ENCODE results near the gene KCNIP2.

The KCNIP2 gene

GRCh38 chr10:101832325-101832771 lies 11.3 kb downstream of the KCNIP2 start:
- peaks cover 14% of the 10 kb centered on the region for H3K4me1 ChIP-seq
- DNase-seq, result peak; percentile 42

DNA sequence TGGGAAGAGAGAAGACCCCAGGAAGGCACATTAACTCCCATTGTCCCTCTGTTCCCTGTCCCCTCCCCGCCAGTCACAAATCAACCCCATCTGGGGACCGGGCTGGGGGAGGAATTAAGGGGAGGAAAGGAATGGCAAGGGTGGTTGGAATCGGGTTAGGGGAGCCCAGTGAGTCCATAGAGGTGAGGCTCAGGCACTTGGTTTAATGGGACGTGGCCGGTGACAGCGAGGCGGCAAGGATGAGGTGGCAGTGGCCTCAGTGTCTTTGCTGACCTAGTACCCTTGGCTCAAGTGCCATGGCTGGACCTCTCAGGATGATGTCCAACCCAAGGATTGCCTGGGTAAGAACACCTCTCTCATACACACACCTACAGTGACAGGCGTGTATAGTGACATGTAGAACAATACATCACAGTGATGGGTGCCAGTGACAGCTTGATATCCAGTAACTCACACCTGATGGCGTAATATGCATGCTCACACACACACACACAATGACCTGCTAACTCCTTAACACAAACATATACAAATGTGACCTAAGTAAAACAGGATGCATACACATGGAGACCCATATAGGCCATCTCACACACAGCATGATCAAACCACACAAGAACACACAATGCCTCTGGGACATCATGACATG lies 12.3 kb downstream of the KCNIP2 start:
- H3K4me3 ChIP-seq (ENCODE audit: low read depth, low read length), result peak overlapping the region; percentile 46
- TF ChIP-seq, protein P1, sequence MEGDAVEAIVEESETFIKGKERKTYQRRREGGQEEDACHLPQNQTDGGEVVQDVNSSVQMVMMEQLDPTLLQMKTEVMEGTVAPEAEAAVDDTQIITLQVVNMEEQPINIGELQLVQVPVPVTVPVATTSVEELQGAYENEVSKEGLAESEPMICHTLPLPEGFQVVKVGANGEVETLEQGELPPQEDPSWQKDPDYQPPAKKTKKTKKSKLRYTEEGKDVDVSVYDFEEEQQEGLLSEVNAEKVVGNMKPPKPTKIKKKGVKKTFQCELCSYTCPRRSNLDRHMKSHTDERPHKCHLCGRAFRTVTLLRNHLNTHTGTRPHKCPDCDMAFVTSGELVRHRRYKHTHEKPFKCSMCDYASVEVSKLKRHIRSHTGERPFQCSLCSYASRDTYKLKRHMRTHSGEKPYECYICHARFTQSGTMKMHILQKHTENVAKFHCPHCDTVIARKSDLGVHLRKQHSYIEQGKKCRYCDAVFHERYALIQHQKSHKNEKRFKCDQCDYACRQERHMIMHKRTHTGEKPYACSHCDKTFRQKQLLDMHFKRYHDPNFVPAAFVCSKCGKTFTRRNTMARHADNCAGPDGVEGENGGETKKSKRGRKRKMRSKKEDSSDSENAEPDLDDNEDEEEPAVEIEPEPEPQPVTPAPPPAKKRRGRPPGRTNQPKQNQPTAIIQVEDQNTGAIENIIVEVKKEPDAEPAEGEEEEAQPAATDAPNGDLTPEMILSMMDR (IDR thresholded peaks at IDR 0.05; ENCODE audit: low read depth, low read length), result no peak
- no peaks in the 10 kb centered on the region for H3K27me3 ChIP-seq
- DNase-seq, result no peak
- no peaks in the 10 kb centered on the region for H3K36me3 ChIP-seq
- peaks cover 14% of the 10 kb centered on the region for H3K4me1 ChIP-seq
- no peaks in the 10 kb centered on the region for H3K9me3 ChIP-seq

More at GRCh38 chr10:101832325-101832771, 11.3 kb downstream of the KCNIP2 start:
- H3K36me3 ChIP-seq, result no peaks in the 10 kb centered on the region
- no peaks in the 10 kb centered on the region for H3K9me3 ChIP-seq
- TF ChIP-seq, protein P1 (IDR thresholded peaks at IDR 0.05; ENCODE audit: low read depth, low read length), result no peak
- H3K27me3 ChIP-seq, result no peaks in the 10 kb centered on the region
- H3K4me3 ChIP-seq (ENCODE audit: low read depth, low read length), result no peak overlapping the region

DNA sequence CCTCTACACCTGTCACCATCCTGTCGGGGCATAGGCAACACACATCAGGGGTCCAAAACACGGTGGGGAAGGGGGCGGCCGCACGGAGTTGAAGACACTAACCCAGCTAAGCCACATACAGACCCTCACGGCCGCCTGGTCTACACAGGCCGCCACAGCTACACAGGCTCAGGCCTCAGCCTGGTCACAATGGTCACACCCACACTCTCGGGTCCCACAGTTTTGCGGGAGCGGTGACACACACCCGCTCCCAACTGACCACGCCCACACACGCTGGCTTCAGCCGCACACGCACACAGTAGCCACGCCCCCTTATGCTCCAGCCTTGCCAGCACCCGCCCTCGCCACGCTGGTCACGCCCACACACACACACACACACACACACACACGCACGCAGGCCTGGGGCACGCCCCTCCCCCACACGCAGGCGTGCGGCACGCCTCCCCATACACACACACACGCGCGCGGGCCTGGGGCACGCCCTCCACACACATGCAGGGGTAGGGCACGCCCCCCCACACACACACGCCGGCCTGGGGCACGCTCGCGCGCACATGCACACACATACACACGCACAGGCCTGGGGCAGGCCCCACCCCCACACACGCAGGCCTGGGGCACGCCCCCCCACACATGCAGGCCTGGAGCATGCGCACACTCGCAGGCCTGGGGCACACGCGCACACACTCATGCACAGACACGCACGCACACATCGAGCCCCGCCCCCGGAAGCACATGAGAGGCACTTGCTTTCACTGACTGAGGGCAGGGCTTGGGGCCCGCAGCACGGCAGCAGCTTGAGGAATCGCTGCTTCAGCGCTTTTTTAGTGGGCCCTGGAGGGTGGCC lies 13.1 kb downstream of the KCNIP2 start:
- H3K4me3 ChIP-seq (ENCODE audit: low read depth, low read length), result peak overlapping the region; percentile 46
- H3K36me3 ChIP-seq, result no peaks in the 10 kb centered on the region
- H3K4me1 ChIP-seq, result peaks cover 14% of the 10 kb centered on the region
- TF ChIP-seq, protein P1 (IDR thresholded peaks at IDR 0.05; ENCODE audit: low read depth, low read length), result no peak
- no peaks in the 10 kb centered on the region for H3K27me3 ChIP-seq
- H3K9me3 ChIP-seq, result no peaks in the 10 kb centered on the region
- peak; percentile 83 for DNase-seq

DNA sequence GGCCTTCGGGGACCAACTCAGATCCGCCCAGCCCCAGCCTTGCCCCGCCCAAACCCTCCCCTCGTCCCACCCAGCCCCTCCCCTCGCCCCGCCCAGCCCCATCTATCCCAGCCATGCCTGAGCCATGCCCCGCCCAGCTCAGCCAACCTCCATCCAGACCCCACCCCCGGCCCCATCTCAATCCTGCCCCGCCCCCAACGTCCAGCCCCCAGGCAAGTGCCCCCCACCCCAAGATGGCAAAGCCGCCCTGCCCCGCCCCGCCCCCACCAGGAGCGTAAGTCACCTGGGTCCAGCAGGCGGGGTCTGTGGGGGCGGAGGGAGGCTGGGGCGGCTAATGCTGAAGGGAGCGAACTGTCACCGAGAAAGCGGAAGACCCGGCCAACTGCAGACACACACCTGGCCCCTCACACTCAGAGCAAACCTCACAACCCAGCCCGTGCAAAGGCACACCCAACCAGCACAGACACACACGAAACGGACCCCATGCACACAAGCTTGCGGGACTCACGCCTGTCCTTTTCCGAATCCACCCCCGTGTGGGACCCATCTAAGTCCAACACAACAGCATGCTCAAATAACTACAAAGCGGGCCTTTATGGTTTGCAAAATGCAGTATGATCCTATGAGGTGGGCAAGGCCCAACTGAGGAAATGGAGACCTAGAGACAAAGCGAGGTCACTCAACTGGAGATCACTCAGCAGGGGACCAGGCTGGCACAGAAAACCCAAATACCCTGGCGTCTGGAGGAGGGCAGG lies 13.9 kb downstream of the KCNIP2 start:
- Histone ChIP-seq H3K4me1 (peaks cover 14% of the 10 kb centered on the region), H3K4me3 (ENCODE audit: low read depth, low read length) (no peak overlapping the region), H3K27me3 (no peaks in the 10 kb centered on the region), H3K36me3 (no peaks in the 10 kb centered on the region), H3K9me3 (no peaks in the 10 kb centered on the region)
- DNase-seq, result no peak
- TF ChIP-seq, protein P1 (IDR thresholded peaks at IDR 0.05; ENCODE audit: low read depth, low read length), result no peak

DNA sequence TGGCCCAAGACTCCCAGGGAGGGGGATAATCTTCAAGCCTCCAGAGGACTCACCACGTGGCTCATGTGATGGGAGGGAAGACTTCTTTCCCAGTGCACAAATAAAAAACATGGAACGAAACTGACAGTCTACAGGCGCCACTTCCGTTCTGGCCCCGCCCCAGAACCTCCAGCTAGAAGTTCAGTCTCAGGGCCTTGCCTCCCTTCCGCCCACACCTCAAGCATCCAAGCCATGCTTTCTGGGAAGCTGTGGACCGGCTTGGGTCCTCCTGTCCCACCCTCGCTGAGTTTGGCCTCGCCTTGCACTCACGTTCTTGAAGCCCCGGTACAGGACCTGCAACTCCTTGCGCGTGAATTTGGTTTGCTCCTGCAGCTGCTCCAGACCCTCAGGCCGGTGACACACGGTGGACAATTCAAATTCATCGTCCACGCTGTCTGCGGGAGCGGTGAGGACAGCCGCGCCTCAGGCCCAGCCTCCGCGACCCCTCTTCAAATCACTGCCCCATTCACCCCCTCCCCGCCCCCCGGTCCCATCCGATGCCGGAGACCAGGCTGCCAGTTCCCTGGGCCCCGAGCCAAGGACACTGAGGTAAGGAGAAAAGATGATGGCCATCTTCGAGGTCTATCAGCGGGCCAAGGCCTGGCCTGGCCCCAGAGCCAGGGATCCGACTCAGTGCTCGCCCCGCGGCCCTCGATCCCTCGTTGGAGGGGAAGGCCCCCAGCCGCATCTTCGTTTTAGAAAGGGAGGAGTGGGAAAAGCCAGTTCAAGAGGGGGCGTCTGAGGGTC lies 14.6 kb downstream of the KCNIP2 start:
- Histone ChIP-seq H3K36me3 (no peaks in the 10 kb centered on the region), H3K4me1 (peaks cover 14% of the 10 kb centered on the region), H3K4me3 (ENCODE audit: low read depth, low read length) (no peak overlapping the region), H3K9me3 (no peaks in the 10 kb centered on the region), H3K27me3 (no peaks in the 10 kb centered on the region)
- TF ChIP-seq, protein P1 (IDR thresholded peaks at IDR 0.05; ENCODE audit: low read depth, low read length), result no peak
- no peak for DNase-seq
